Measurements from ENCODE around the gene IFNAR1. TPM values are rescaled to one million over a fixed set of nuclear protein-coding genes. Genes with fewer than 3 reads are reported as not detected.

The IFNAR1 gene
- total RNA-seq, 1 experiment from 2014 or later: 14.2 TPM

DNA sequence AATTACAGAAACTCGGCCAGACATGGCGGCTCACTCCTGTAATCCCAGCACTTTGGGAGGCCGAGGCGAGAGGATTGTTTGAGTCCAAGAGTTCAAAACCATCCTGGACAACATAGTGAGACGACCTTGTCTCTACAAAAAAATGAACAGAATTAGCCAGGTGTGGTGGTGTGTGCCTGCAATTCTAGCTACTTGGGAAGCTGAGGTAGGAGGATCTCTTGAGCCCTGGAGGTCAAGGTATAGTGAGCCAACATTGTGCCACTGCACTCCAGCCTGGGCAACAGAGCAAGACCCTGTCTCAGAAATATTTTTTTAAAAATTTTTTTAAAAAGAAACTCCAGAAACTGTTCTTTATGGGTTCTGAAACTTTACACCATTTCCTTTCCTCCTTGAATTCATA lies 40.1 kb downstream of the IFNAR1 start:
- Histone ChIP-seq H3K23ac (ENCODE audit: insufficient read length, low read depth, low read length) (no peak overlapping the region), H2AK5ac (ENCODE audit: insufficient read length, low read length) (no peak overlapping the region), H2BK120ac (ENCODE audit: low read depth, low read length, poor library complexity, severe bottlenecking) (no peak overlapping the region), H2BK15ac (ENCODE audit: low read depth, low read length) (no peak overlapping the region), H4K91ac (ENCODE audit: insufficient read length, low read depth, low read length) (no peak overlapping the region), H3K23me2 (ENCODE audit: insufficient read length, low read depth, low read length, poor library complexity, severe bottlenecking) (peaks cover 2% of the 10 kb centered on the region), H2AFZ (ENCODE audit: low read length) (no peak overlapping the region), H3K27ac (ENCODE audit: insufficient read length, low read depth, low read length) (no peak overlapping the region), H4K8ac (replicated peaks; ENCODE audit: insufficient read length, low read depth, low read length) (no peak overlapping the region), H3K9me3 (ENCODE audit: control insufficient read depth, low read depth, low read length) (no peaks in the 10 kb centered on the region), H4K20me1 (ENCODE audit: control insufficient read depth, insufficient read depth, insufficient read length) (no peaks in the 10 kb centered on the region), H3K4me1 (ENCODE audit: insufficient read depth, low read length) (no peaks in the 10 kb centered on the region), H3K9ac (ENCODE audit: extremely low read depth, insufficient read length, low read length) (no peak overlapping the region), H2BK20ac (ENCODE audit: low read depth, low read length, poor library complexity, severe bottlenecking) (no peak overlapping the region), H3K14ac (ENCODE audit: insufficient read depth, low read length) (no peak overlapping the region), H3K79me1 (ENCODE audit: insufficient read depth, low read depth, low read length, poor library complexity, severe bottlenecking) (no peaks in the 10 kb centered on the region), H3K27me3 (ENCODE audit: insufficient read depth, low read length) (no peaks in the 10 kb centered on the region), H3K18ac (ENCODE audit: insufficient read length, low read depth, low read length) (no peak overlapping the region), H4K5ac (ENCODE audit: insufficient read length, low read depth, low read length) (no peak overlapping the region), H3K56ac (ENCODE audit: insufficient read length, low read depth, low read length) (no peak overlapping the region), H3K79me2 (ENCODE audit: insufficient read depth, low read length) (no peaks in the 10 kb centered on the region), H3K4ac (ENCODE audit: low read depth, low read length) (no peak overlapping the region), H2BK12ac (ENCODE audit: insufficient read length, low read depth, low read length) (no peak overlapping the region), H2BK5ac (ENCODE audit: insufficient read length, low read length) (no peak overlapping the region), H3T11ph (ENCODE audit: low read length) (no peak overlapping the region), H3K4me2 (ENCODE audit: insufficient read depth, insufficient read length, low read length) (no peak overlapping the region)
- no peak for DNase-seq
- Mint-ChIP-seq H3K36me3 (ENCODE audit: insufficient read depth in 1 of 3, low read depth in 3 of 3) (peaks cover 13 to 38% (median 32%) of the 10 kb centered on the region in 3 experiments; a peak in 6 of 7 replicates), H3K4me1 (peaks cover 16 to 18% of the 10 kb centered on the region in 2 experiments), H3K27ac (no peak overlapping the region), H3K4me3 (no peak overlapping the region), H3K9me3 (peaks cover 32 to 40% of the 10 kb centered on the region in 2 experiments), H3K27me3 (ENCODE audit: low read depth) (peaks cover 3% of the 10 kb centered on the region; the same call in 1 of the 2 replicates)
- TF ChIP-seq, protein P1, sequence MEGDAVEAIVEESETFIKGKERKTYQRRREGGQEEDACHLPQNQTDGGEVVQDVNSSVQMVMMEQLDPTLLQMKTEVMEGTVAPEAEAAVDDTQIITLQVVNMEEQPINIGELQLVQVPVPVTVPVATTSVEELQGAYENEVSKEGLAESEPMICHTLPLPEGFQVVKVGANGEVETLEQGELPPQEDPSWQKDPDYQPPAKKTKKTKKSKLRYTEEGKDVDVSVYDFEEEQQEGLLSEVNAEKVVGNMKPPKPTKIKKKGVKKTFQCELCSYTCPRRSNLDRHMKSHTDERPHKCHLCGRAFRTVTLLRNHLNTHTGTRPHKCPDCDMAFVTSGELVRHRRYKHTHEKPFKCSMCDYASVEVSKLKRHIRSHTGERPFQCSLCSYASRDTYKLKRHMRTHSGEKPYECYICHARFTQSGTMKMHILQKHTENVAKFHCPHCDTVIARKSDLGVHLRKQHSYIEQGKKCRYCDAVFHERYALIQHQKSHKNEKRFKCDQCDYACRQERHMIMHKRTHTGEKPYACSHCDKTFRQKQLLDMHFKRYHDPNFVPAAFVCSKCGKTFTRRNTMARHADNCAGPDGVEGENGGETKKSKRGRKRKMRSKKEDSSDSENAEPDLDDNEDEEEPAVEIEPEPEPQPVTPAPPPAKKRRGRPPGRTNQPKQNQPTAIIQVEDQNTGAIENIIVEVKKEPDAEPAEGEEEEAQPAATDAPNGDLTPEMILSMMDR (conservative IDR thresholded peaks at IDR 0.05): no peak
- WGBS (ENCODE audit: extremely low coverage, insufficient read length, low lambda C conversion rate): no CpG with 5 or more reads among the region's 5 CpGs
